ENCODE data around the gene NSD2.

GRCh38 chr4:1998296-1998695, 127.1 kb downstream of the NSD2 start:
- TF ChIP-seq ESRRA (CRISPR knock-in tag; IDR thresholded peaks at IDR 0.05; ENCODE audit: borderline replicate concordance): no peak
- no peak for TF ChIP-seq CTCF (IDR thresholded peaks at IDR 0.05)
- TF ChIP-seq E2F1 (CRISPR knock-in tag; IDR thresholded peaks at IDR 0.05): no peak
- no peak for TF ChIP-seq JUN (CRISPR knock-in tag; IDR thresholded peaks at IDR 0.05)
- TF ChIP-seq CREB1 (CRISPR knock-in tag; IDR thresholded peaks at IDR 0.05): no peak
- no peak for TF ChIP-seq SP1 (CRISPR knock-in tag; conservative IDR thresholded peaks at IDR 0.05)
- no peak for TF ChIP-seq AFF4 (CRISPR knock-in tag; IDR thresholded peaks at IDR 0.05; ENCODE audit: borderline replicate concordance)
- TF ChIP-seq NR2C2 (CRISPR knock-in tag; IDR thresholded peaks at IDR 0.05): no peak
- TF ChIP-seq SMAD3 (CRISPR knock-in tag; IDR thresholded peaks at IDR 0.05; ENCODE audit: borderline replicate concordance): no peak
- TF ChIP-seq PRDM15 (CRISPR knock-in tag; IDR thresholded peaks at IDR 0.05): no peak
- TF ChIP-seq SMAD4 (CRISPR knock-in tag; IDR thresholded peaks at IDR 0.05): no peak
- TF ChIP-seq ZNF263 (CRISPR knock-in tag; IDR thresholded peaks at IDR 0.05; ENCODE audit: low read depth): no peak
- no peak for TF ChIP-seq HMGXB4 (CRISPR knock-in tag; IDR thresholded peaks at IDR 0.05)
- TF ChIP-seq ZNF138 (CRISPR knock-in tag; conservative IDR thresholded peaks at IDR 0.05): no peak

All from WTC11 (cell line).